HG03342 (cell line): ENCODE measurements around the gene PRKCH.
A peak's percentile ranks its signal among the peaks of the same experiment; 100 is the strongest.

Experiments used
- ATAC-seq: cut with Tn5 transposase; IDR thresholded peaks from one replicate; pipeline ENCODE4 v1.9.1; 2021; ENCODE audit warnings: mild to moderate bottlenecking, moderate library complexity; ENCODE audit not compliant: unreplicated experiment

Gene PRKCH

GRCh38 chr14:61360796-61361525 is 39.6 kb downstream of the PRKCH start:
- no peak for ATAC-seq

- no peak for ATAC-seq
These were observed 40.8 kb downstream of the PRKCH start for GRCh38 chr14:61362072-61362750.

GRCh38 chr14:61364243-61364642 is 42.9 kb downstream of the PRKCH start:
- no peak for ATAC-seq

- ATAC-seq, result no peak
These were observed 44.4 kb downstream of the PRKCH start for GRCh38 chr14:61365667-61366212.

- ATAC-seq, result no peak
These were observed 46.8 kb downstream of the PRKCH start for GRCh38 chr14:61368114-61368710.

GRCh38 chr14:61368781-61369453 is 47.5 kb downstream of the PRKCH start:
- no peak for ATAC-seq

GRCh38 chr14:61369454-61369810 is 48.1 kb downstream of the PRKCH start:
- ATAC-seq, result no peak

GRCh38 chr14:61372379-61372778 is 51.0 kb downstream of the PRKCH start:
- no peak for ATAC-seq

- ATAC-seq, result no peak
These were observed 51.6 kb downstream of the PRKCH start for GRCh38 chr14:61372842-61373555.

- ATAC-seq, result no peak
These were observed 52.9 kb downstream of the PRKCH start for GRCh38 chr14:61374284-61374683.

- no peak for ATAC-seq
These were observed 53.8 kb downstream of the PRKCH start for GRCh38 chr14:61375218-61375617.

GRCh38 chr14:61376314-61376713 is 54.9 kb downstream of the PRKCH start:
- ATAC-seq, result no peak

- ATAC-seq, result no peak
These were observed 56.4 kb downstream of the PRKCH start for GRCh38 chr14:61377749-61378148.

- ATAC-seq, result peak; percentile 41
These were observed 58.3 kb downstream of the PRKCH start for GRCh38 chr14:61379639-61380184.

- ATAC-seq, result no peak
These were observed 59.6 kb downstream of the PRKCH start for GRCh38 chr14:61380984-61381383.

- ATAC-seq, result no peak
These were observed 60.2 kb downstream of the PRKCH start for GRCh38 chr14:61381553-61381952.

- no peak for ATAC-seq
These were observed 61.5 kb downstream of the PRKCH start for GRCh38 chr14:61382842-61383241.

GRCh38 chr14:61385002-61385685 is 63.8 kb downstream of the PRKCH start:
- no peak for ATAC-seq

- ATAC-seq, result no peak
These were observed 64.9 kb downstream of the PRKCH start for GRCh38 chr14:61386173-61386772.
